ENCODE measurements around the gene KLF2. TPM values are rescaled to one million over a fixed set of nuclear protein-coding genes. Genes with fewer than 3 reads are reported as not detected.

Gene KLF2
- total and polyA plus RNA-seq, 7 experiments from 2014 or later = 119 to 630 (median 445) TPM

GRCh38 chr19:16375157-16375935 is 50.7 kb downstream of the KLF2 start:
- Histone ChIP-seq H3K4me1 (ENCODE audit: control insufficient read depth in 2 of 2, insufficient read depth in 2 of 2, low read length in 2 of 2) (peaks cover 74 to 88% of the 10 kb centered on the region in 2 donors), H3K27me3 (ENCODE audit: control insufficient read depth in 2 of 2, insufficient read depth in 2 of 2, low read length in 2 of 2) (no peaks in the 10 kb centered on the region), H3K9me3 (ENCODE audit: control insufficient read depth in 2 of 3, low read length in 3 of 3) (no peaks in the 10 kb centered on the region), H3K36me3 (ENCODE audit: control insufficient read depth in 2 of 3, insufficient read depth in 3 of 3, low read length in 3 of 3) (no peaks in the 10 kb centered on the region), H3K4me3 (ENCODE audit: low read length) (peak overlapping the region; percentile 13), H3K27ac (ENCODE audit: low read depth, low read length) (peak overlapping the region; percentile 64)
- CTCF ChIA-PET = interaction anchor here (1.1 to 10.3 kb wide), 6 partner anchors 7 to 129 kb away, joined by 3 to 140 read pairs (median 9); no protein-coding TSS in a partner anchor
- Mint-ChIP-seq H3K9me3 (no peaks in the 10 kb centered on the region), H3K4me1 (peaks cover 3 to 90% (median 65%) of the 10 kb centered on the region in 7 donors), H3K27ac (peak overlapping the region in 3 of 9 donors; percentile 92 to 99 (median 93)), H3K27me3 (peaks cover 0 to 8% (median 0%) of the 10 kb centered on the region in 5 donors), H3K36me3 (peaks cover 0 to 43% (median 4%) of the 10 kb centered on the region in 5 donors), H3K4me3 (peak overlapping the region in 7 of 10 donors; percentile 71 to 82 (median 81))
- ATAC-seq (no peak), DNase-seq (peak in 3 of 9 donors; percentile 22 to 42 (median 29))
- intact Hi-C loops (cut with micrococcal nuclease) = no loop called here
- POLR2A ChIA-PET = interaction anchor here (0.6 to 35.0 kb wide), 8 partner anchors 3 to 297 kb away, joined by 3 to 4370 read pairs (median 50); partner anchors contain the start of gene KLF2

- Mint-ChIP-seq H3K27ac (peak overlapping the region in 3 of 9 donors; percentile 92 to 99 (median 93)), H3K9me3 (no peaks in the 10 kb centered on the region), H3K36me3 (peaks cover 0 to 41% (median 4%) of the 10 kb centered on the region in 5 donors), H3K4me3 (peak overlapping the region in 7 of 10 donors; percentile 71 to 82 (median 81)), H3K27me3 (peaks cover 0 to 8% (median 0%) of the 10 kb centered on the region in 5 donors), H3K4me1 (peaks cover 8 to 90% (median 65%) of the 10 kb centered on the region in 7 donors)
- H3K27ac ChIP-seq (ENCODE audit: low read depth, low read length) = peak overlapping the region; percentile 64
- H3K4me1 ChIP-seq (ENCODE audit: control insufficient read depth in 2 of 2, insufficient read depth in 2 of 2, low read length in 2 of 2) = peaks cover 72 to 88% of the 10 kb centered on the region in 2 donors
- CTCF ChIA-PET = interaction anchor here (0.9 to 10.3 kb wide), 9 partner anchors 6 to 130 kb away, joined by 3 to 140 read pairs (median 4); no protein-coding TSS in a partner anchor
- intact Hi-C loops (cut with micrococcal nuclease) = no loop called here
- H3K4me3 ChIP-seq (ENCODE audit: low read length) = no peak overlapping the region
- H3K9me3 ChIP-seq (ENCODE audit: control insufficient read depth in 2 of 3, low read length in 3 of 3) = no peaks in the 10 kb centered on the region
- H3K27me3 ChIP-seq (ENCODE audit: control insufficient read depth in 2 of 2, insufficient read depth in 2 of 2, low read length in 2 of 2) = no peaks in the 10 kb centered on the region
- POLR2A ChIA-PET = interaction anchor here (0.6 to 35.0 kb wide), 5 partner anchors 10 to 157 kb away, joined by 3 to 4370 read pairs (median 18); partner anchors contain the start of gene KLF2
- no peaks in the 10 kb centered on the region for H3K36me3 ChIP-seq (ENCODE audit: control insufficient read depth in 2 of 3, insufficient read depth in 3 of 3, low read length in 3 of 3)
- ATAC-seq (no peak), DNase-seq (no peak)
These were observed 51.2 kb downstream of the KLF2 start for GRCh38 chr19:16375936-16376185.

GRCh38 chr19:16376241-16376640 is 51.6 kb downstream of the KLF2 start:
- no peak overlapping the region for H3K4me3 ChIP-seq (ENCODE audit: low read length)
- H3K27ac ChIP-seq (ENCODE audit: low read depth, low read length) = peak overlapping the region; percentile 64
- Mint-ChIP-seq H3K9me3 (no peaks in the 10 kb centered on the region), H3K27me3 (peaks cover 0 to 5% (median 0%) of the 10 kb centered on the region in 5 donors), H3K4me1 (peaks cover 12 to 90% (median 63%) of the 10 kb centered on the region in 7 donors), H3K36me3 (peaks cover 0 to 38% (median 4%) of the 10 kb centered on the region in 5 donors), H3K4me3 (peak overlapping the region in 7 of 10 donors; percentile 57 to 82 (median 81)), H3K27ac (peak overlapping the region in 3 of 9 donors; percentile 92 to 99 (median 93))
- H3K9me3 ChIP-seq (ENCODE audit: control insufficient read depth in 2 of 3, low read length in 3 of 3) = no peaks in the 10 kb centered on the region
- no peaks in the 10 kb centered on the region for H3K36me3 ChIP-seq (ENCODE audit: control insufficient read depth in 2 of 3, insufficient read depth in 3 of 3, low read length in 3 of 3)
- POLR2A ChIA-PET = interaction anchor here (0.9 to 35.0 kb wide), 5 partner anchors 10 to 160 kb away, joined by 4 to 4370 read pairs (median 18); partner anchors contain the start of gene KLF2
- CTCF ChIA-PET = interaction anchor here (0.9 to 2.5 kb wide), 10 partner anchors 9 to 131 kb away, joined by 3 to 16 read pairs (median 4); no protein-coding TSS in a partner anchor
- H3K4me1 ChIP-seq (ENCODE audit: control insufficient read depth in 2 of 2, insufficient read depth in 2 of 2, low read length in 2 of 2) = peaks cover 72 to 88% of the 10 kb centered on the region in 2 donors
- DNase-seq (no peak), ATAC-seq (no peak)
- intact Hi-C loops (cut with micrococcal nuclease) = no loop called here
- no peaks in the 10 kb centered on the region for H3K27me3 ChIP-seq (ENCODE audit: control insufficient read depth in 2 of 2, insufficient read depth in 2 of 2, low read length in 2 of 2)

- no peaks in the 10 kb centered on the region for H3K9me3 ChIP-seq (ENCODE audit: control insufficient read depth in 2 of 3, low read length in 3 of 3)
- ChIA-PET CTCF (interaction anchor here (0.6 to 2.5 kb wide), 10 partner anchors 10 to 154 kb away, joined by 3 to 16 read pairs (median 4); no protein-coding TSS in a partner anchor), POLR2A (interaction anchor here (0.9 to 35.0 kb wide), 5 partner anchors 9 to 161 kb away, joined by 4 to 4370 read pairs (median 18); partner anchors contain the start of gene KLF2)
- H3K27ac Mint-ChIP-seq = peak overlapping the region in 4 of 9 donors; percentile 76 to 99 (median 96)
- H3K36me3 Mint-ChIP-seq = peaks cover 0 to 38% (median 4%) of the 10 kb centered on the region in 5 donors
- peak overlapping the region in 4 of 10 donors; percentile 32 to 82 (median 69) for H3K4me3 Mint-ChIP-seq
- DNase-seq (peak in 6 of 9 donors; percentile 30 to 55 (median 42)), ATAC-seq (peak; percentile 49)
- H3K4me1 ChIP-seq (ENCODE audit: control insufficient read depth in 2 of 2, insufficient read depth in 2 of 2, low read length in 2 of 2) = peaks cover 75 to 91% of the 10 kb centered on the region in 2 donors
- H3K9me3 Mint-ChIP-seq = no peaks in the 10 kb centered on the region
- H3K4me3 ChIP-seq (ENCODE audit: low read length) = no peak overlapping the region
- peaks cover 0 to 2% (median 0%) of the 10 kb centered on the region in 5 donors for H3K27me3 Mint-ChIP-seq
- H3K27me3 ChIP-seq (ENCODE audit: control insufficient read depth in 2 of 2, insufficient read depth in 2 of 2, low read length in 2 of 2) = no peaks in the 10 kb centered on the region
- intact Hi-C loops (cut with micrococcal nuclease) = no loop called here
- H3K27ac ChIP-seq (ENCODE audit: low read depth, low read length) = peak overlapping the region; percentile 64
- no peaks in the 10 kb centered on the region for H3K36me3 ChIP-seq (ENCODE audit: control insufficient read depth in 2 of 3, insufficient read depth in 3 of 3, low read length in 3 of 3)
- peaks cover 16 to 90% (median 63%) of the 10 kb centered on the region in 7 donors for H3K4me1 Mint-ChIP-seq
These were observed 52.0 kb downstream of the KLF2 start for GRCh38 chr19:16376649-16377048.

- Mint-ChIP-seq H3K27me3 (no peaks in the 10 kb centered on the region), H3K9me3 (no peaks in the 10 kb centered on the region), H3K4me1 (peaks cover 25 to 91% (median 64%) of the 10 kb centered on the region in 7 donors), H3K36me3 (peaks cover 0 to 38% (median 4%) of the 10 kb centered on the region in 5 donors), H3K27ac (peak overlapping the region in 5 of 9 donors; percentile 4 to 97 (median 95)), H3K4me3 (peak overlapping the region in 7 of 10 donors; percentile 2 to 67 (median 37))
- Histone ChIP-seq H3K4me3 (ENCODE audit: low read length) (no peak overlapping the region), H3K36me3 (ENCODE audit: control insufficient read depth in 2 of 3, insufficient read depth in 3 of 3, low read length in 3 of 3) (no peaks in the 10 kb centered on the region), H3K27ac (ENCODE audit: low read depth, low read length) (peak overlapping the region; percentile 64), H3K9me3 (ENCODE audit: control insufficient read depth in 2 of 3, low read length in 3 of 3) (no peaks in the 10 kb centered on the region), H3K27me3 (ENCODE audit: control insufficient read depth in 2 of 2, insufficient read depth in 2 of 2, low read length in 2 of 2) (no peaks in the 10 kb centered on the region), H3K4me1 (ENCODE audit: control insufficient read depth in 2 of 2, insufficient read depth in 2 of 2, low read length in 2 of 2) (peaks cover 75 to 92% of the 10 kb centered on the region in 2 donors)
- ATAC-seq (no peak), DNase-seq (no peak)
- POLR2A ChIA-PET = interaction anchor here (1.5 to 35.0 kb wide), 4 partner anchors 15 to 192 kb away, joined by 4 to 4370 read pairs (median 542); partner anchors contain the start of genes FAM32A and KLF2
- CTCF ChIA-PET = interaction anchor here (0.6 to 2.5 kb wide), 6 partner anchors 9 to 155 kb away, joined by 3 to 16 read pairs (median 3); no protein-coding TSS in a partner anchor
- intact Hi-C loops (cut with micrococcal nuclease) = no loop called here
These were observed 52.9 kb downstream of the KLF2 start for GRCh38 chr19:16377521-16377920.

Measured in naive thymus-derived CD4-positive, alpha-beta T cell (primary cell).